Measurements from ENCODE around the gene KCNT1. TPM values are rescaled to one million over a fixed set of nuclear protein-coding genes. Genes with fewer than 3 reads are reported as not detected.

KCNT1 gene
- total RNA-seq, 3 donors from 2014 or later, result not detected

DNA sequence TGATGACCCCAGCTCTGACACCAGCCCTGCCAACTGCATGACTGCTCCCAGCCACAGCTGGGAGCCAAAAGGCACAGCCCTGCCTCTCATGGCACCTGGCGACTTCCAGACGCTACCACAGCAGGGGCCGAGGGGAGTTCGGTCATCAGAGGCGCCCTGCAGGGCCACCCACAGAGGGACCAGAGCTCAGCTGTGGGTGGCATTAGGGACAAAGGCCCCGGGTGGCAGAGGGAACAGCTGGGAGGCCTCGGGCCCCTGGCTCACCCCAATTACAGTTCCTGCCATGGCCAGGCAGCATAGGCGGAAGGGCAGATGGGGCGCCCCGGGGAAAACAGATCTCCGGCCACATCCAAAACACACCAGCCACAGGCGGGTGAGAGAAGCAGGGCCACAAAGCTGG is 6.3 kb upstream of the KCNT1 start:
- H3K36me3 ChIP-seq, result no peaks in the 10 kb centered on the region
- intact Hi-C loops (cut with DNase I; ENCODE audit: low total_unique reads), result no loop called here
- no peak overlapping the region for H3K4me3 ChIP-seq
- TF ChIP-seq POLR2AphosphoS5 (IDR thresholded peaks at IDR 0.05) (no peak), POLR2A (IDR thresholded peaks at IDR 0.05) (no peak)
- TF ChIP-seq, protein P1, sequence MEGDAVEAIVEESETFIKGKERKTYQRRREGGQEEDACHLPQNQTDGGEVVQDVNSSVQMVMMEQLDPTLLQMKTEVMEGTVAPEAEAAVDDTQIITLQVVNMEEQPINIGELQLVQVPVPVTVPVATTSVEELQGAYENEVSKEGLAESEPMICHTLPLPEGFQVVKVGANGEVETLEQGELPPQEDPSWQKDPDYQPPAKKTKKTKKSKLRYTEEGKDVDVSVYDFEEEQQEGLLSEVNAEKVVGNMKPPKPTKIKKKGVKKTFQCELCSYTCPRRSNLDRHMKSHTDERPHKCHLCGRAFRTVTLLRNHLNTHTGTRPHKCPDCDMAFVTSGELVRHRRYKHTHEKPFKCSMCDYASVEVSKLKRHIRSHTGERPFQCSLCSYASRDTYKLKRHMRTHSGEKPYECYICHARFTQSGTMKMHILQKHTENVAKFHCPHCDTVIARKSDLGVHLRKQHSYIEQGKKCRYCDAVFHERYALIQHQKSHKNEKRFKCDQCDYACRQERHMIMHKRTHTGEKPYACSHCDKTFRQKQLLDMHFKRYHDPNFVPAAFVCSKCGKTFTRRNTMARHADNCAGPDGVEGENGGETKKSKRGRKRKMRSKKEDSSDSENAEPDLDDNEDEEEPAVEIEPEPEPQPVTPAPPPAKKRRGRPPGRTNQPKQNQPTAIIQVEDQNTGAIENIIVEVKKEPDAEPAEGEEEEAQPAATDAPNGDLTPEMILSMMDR (IDR thresholded peaks at IDR 0.05), result no peak
- DNase-seq (ENCODE audit: low spot score in 2 of 2), result no peak
- no peaks in the 10 kb centered on the region for H3K4me1 ChIP-seq
- H3K27ac ChIP-seq, result no peak overlapping the region
- peaks cover 0 to 31% of the 10 kb centered on the region in 2 donors for H3K27me3 ChIP-seq
- H3K9me3 ChIP-seq, result no peaks in the 10 kb centered on the region

DNA sequence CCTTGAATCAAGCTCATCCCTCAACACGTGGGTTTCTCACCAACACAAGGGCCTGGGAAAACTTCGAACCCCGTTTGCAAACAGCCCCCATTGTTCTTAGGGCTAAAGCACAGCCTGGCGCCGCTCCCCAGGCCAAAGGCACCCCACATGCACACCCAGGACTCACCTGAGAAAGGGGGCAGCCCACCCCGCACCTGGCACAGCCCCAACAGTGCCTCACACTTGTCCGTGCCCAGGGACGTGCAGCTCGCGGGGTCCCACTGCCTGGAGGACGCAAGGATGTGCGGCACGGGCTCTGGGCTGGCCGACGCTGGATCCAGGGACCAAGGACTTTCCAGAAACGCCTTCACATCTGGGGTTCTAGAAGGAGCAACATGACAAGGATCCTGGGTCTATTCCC is 5.5 kb upstream of the KCNT1 start:
- TF ChIP-seq, protein P1 (IDR thresholded peaks at IDR 0.05), result no peak
- TF ChIP-seq POLR2A (IDR thresholded peaks at IDR 0.05) (no peak), POLR2AphosphoS5 (IDR thresholded peaks at IDR 0.05) (no peak)
- no peak overlapping the region for H3K27ac ChIP-seq
- no peaks in the 10 kb centered on the region for H3K4me1 ChIP-seq
- no peaks in the 10 kb centered on the region for H3K9me3 ChIP-seq
- H3K4me3 ChIP-seq, result no peak overlapping the region
- no peaks in the 10 kb centered on the region for H3K36me3 ChIP-seq
- no peak for DNase-seq (ENCODE audit: low spot score in 2 of 2)
- peaks cover 0 to 31% of the 10 kb centered on the region in 2 donors for H3K27me3 ChIP-seq
- intact Hi-C loops (cut with DNase I; ENCODE audit: low total_unique reads), result no loop called here

- Histone ChIP-seq H3K4me3 (no peak overlapping the region), H3K27me3 (peaks cover 0 to 35% of the 10 kb centered on the region in 2 donors), H3K36me3 (no peaks in the 10 kb centered on the region), H3K4me1 (no peaks in the 10 kb centered on the region), H3K9me3 (no peaks in the 10 kb centered on the region), H3K27ac (no peak overlapping the region)
- TF ChIP-seq POLR2A (IDR thresholded peaks at IDR 0.05) (no peak), POLR2AphosphoS5 (IDR thresholded peaks at IDR 0.05) (no peak)
- TF ChIP-seq, protein P1 (IDR thresholded peaks at IDR 0.05), result no peak
- intact Hi-C loops (cut with DNase I; ENCODE audit: low total_unique reads), result no loop called here
- no peak for DNase-seq (ENCODE audit: low spot score in 2 of 2)
Observed at GRCh38 chr9:135697226-135697625, 4.8 kb upstream of the KCNT1 start.

GRCh38 chr9:135698236-135698635 is 3.7 kb upstream of the KCNT1 start:
- Histone ChIP-seq H3K27ac (no peak overlapping the region), H3K36me3 (no peaks in the 10 kb centered on the region), H3K9me3 (no peaks in the 10 kb centered on the region), H3K4me1 (no peaks in the 10 kb centered on the region), H3K27me3 (peaks cover 0 to 35% of the 10 kb centered on the region in 2 donors), H3K4me3 (no peak overlapping the region)
- intact Hi-C loops (cut with DNase I; ENCODE audit: low total_unique reads), result no loop called here
- DNase-seq (ENCODE audit: low spot score in 2 of 2), result no peak
- TF ChIP-seq, protein P1 (IDR thresholded peaks at IDR 0.05), result no peak
- TF ChIP-seq POLR2A (IDR thresholded peaks at IDR 0.05), result no peak
- TF ChIP-seq POLR2AphosphoS5 (IDR thresholded peaks at IDR 0.05), result no peak

DNA sequence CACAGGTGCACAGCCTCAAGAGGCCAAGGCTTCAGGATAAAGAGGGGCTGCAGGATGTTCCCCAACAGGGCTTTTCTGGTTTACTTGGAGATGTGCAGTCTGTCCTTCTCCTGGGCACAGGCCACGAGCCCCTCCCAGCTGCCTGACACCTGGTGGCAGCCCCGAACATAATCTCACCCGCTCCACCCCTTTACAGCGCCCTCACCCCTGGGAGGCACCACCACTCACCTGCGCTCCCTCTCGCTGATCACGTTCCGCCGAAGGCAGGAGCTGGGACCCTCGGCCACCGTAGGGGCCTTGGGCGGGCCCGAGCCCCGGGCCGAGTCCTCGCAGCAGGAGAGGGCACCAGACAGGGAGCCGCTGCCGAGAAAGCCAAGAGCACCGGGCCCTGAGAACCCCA is 3.2 kb upstream of the KCNT1 start:
- intact Hi-C loops (cut with DNase I; ENCODE audit: low total_unique reads), result no loop called here
- peaks cover 0 to 35% of the 10 kb centered on the region in 2 donors for H3K27me3 ChIP-seq
- H3K4me3 ChIP-seq, result no peak overlapping the region
- H3K4me1 ChIP-seq, result no peaks in the 10 kb centered on the region
- no peaks in the 10 kb centered on the region for H3K36me3 ChIP-seq
- no peaks in the 10 kb centered on the region for H3K9me3 ChIP-seq
- no peak for DNase-seq (ENCODE audit: low spot score in 2 of 2)
- TF ChIP-seq, protein P1 (IDR thresholded peaks at IDR 0.05), result no peak
- TF ChIP-seq POLR2AphosphoS5 (IDR thresholded peaks at IDR 0.05), result no peak
- no peak for TF ChIP-seq POLR2A (IDR thresholded peaks at IDR 0.05)
- H3K27ac ChIP-seq, result no peak overlapping the region

Data from breast epithelium (tissue), 4 donors.